Femur (tissue), 1 donor: ENCODE measurements around the gene GALNT14.

ENCODE experiments used
- DNase-seq: peaks from one replicate; pipeline ENCODE4 v3.0.0-alpha.2; 2017

The GALNT14 gene

DNA sequence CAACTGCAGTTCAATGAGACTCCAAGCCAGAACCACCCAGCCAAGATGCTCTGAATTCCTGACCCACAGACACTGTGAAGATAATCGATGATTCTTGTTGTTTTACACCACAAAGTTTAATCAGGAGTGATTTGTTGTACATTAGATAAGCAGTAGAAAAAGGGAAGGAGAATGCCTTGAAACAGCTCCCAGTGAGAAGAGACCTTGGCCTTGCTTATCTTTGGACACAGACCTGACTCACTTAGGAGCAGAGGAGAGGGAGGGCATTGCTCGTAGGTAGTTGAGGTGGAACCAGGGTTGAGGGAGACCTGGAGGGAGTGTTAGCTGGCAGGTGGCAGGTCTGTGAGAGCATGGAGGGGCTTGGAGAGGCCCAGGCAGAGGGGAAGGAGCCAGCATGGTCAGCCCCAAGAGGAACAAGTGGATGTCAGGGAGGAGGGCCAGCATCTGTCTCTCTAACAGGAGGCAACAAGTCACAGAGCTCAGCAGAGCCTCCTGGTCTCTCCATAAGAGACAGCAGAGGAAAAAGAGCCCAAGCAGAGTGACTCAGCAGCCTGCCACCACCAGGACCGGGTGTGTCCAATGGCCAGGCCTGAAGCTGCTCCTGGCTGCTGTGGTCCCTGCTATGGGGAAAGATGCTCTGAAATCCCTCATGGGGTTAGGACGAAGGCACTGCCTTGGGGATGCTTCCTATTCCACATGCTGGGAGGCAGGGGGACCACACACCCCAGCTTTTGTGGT lies 169.4 kb downstream of the GALNT14 start:
- no peak for DNase-seq

DNA sequence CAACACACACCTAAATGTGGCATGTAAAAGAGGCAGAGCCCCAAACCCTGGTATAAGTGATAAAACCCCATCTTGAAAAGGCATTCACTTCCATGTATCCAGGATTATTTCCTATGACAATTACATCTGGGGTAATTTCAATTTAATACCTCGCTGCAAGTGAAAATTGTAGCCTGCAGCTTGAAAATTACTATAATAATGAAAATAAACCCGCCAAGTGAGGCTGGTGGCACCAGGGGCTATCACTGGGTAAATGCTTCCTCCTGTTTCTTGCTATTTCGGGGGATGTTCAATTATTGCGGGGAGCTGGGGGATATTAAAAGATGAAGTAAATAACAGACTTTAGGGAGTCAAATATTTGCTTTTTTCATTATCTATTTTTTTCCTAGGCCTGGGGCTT lies 171.5 kb downstream of the GALNT14 start:
- no peak for DNase-seq

DNA sequence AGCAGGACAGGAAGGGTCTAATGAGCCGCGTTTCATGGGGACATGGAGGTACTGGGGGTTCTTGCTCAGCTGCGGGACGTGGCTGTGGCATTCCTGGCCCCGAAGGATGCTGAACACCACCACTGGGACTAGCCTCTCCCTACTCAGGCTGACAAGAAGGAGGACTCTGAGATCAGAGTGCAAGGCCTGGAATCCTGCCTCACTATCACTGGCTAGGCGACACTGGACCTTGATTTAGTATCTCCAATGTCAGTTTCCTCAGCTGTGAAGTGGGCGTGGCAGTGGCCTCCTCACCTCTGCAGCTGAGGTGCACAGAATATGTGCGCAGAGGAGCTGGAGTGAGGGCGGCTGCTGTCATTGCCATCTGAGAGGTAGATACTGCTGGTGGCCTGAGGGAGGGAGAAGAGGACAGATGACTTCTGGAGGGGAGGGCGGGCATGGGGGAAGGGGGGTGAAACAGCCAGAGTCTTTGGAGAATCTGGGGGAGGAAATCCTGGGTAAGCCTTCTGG lies 173.2 kb downstream of the GALNT14 start:
- DNase-seq, result no peak

DNA sequence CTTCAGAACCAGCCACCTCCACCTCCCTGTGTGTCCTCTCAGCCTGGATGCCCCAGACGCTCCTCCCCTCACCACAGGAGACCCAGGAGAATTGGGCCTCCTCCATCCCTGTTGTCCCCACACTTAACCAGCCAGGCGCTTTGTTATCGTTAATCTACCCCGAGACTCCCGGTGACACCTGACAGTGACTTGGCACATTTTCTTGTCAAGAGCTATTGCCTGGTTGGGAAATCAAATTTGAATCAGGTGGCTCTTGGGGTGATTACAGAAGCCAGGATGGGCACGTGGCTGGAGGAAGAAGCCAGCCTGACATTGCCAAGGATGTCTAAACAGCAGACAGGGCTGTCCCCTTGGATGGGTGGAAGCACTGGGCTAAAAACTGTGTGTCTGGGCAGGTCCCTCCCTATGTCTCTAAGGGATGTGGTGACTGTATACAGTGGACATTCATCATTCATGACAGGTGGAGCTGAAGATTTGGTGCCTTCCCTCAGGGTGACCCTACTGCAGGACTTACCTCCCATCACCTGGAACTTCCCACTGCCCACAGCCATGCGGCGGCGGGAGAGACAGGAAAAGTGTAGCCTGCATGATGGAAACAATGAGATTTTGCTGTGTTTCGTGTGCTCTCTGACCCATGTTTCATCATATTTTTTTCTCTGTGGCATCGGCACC lies 173.8 kb downstream of the GALNT14 start:
- no peak for DNase-seq

DNA sequence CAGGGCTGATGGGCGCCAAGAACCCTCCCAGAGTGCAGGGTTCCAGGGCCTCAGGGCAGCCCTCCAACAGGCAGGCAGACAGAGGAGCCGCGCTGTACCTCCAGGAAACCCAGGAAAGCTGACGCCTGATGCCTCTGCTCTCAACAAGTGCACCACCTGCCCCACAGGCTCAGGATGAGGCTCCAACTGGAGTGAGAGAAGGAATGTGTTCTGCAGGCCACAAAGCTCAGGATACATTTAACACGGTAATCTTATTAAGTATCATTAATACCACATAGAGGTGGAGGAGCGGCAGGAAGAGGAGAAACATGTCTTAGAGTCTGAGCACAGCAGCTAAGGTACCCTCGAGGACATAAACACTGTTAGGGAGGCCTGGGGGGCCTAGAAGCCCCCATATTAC lies 175.1 kb downstream of the GALNT14 start:
- DNase-seq, result peak; percentile 27

DNA sequence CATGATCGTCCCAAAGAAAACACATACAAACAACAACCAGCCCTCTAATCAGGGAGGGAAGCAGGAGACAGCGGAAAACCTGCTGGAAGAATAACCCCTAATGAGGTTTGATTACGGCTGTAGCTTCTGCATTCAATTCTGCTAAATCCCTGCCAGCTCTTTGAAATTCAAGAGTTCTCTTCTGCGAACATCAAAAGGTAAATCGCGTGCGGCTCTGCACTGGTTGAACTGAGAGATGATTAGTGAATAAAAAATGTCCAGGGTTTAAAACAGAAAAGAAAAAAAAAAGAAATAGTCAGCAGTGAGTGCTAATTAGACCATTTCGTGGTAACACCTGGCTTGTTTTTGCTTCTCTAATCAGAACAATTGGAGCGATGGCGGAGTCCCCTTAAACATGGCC lies 178.0 kb downstream of the GALNT14 start:
- DNase-seq, result no peak

DNA sequence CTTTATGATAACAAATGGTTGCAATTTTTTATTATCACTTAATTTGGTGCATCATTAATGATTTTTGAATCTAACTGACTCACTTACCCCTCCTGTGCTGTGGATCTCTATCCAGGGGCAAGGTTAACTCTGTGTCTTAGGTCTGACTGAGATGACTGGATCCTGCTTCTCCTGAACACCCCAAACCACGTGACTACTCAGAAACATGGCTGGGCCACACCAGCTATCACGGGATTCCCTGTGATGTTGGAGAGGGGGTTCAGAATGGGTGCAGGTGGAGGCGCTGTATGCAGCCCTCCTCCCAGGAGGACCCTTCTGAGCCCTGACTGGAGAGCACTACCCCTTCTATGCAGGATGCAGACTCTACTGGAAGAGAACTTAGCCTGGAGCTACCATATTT lies 178.6 kb downstream of the GALNT14 start:
- DNase-seq, result no peak

DNA sequence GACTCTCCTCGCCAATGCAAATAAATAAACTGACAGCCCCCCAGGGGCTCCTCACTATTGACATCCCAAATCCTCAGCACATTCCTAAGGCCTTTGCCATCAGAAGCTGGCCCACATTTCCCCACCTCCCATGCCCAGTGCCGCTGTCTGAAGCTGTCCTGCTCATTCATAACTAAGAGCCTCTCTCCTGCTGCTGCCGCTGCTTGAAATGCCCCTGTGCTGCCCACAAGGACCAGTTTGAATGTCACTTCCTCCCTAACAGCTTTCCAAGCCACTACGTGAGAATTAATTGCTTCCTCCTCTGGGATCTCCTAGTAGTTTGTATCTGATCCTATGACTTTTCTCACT lies 179.3 kb downstream of the GALNT14 start:
- DNase-seq, result no peak

DNA sequence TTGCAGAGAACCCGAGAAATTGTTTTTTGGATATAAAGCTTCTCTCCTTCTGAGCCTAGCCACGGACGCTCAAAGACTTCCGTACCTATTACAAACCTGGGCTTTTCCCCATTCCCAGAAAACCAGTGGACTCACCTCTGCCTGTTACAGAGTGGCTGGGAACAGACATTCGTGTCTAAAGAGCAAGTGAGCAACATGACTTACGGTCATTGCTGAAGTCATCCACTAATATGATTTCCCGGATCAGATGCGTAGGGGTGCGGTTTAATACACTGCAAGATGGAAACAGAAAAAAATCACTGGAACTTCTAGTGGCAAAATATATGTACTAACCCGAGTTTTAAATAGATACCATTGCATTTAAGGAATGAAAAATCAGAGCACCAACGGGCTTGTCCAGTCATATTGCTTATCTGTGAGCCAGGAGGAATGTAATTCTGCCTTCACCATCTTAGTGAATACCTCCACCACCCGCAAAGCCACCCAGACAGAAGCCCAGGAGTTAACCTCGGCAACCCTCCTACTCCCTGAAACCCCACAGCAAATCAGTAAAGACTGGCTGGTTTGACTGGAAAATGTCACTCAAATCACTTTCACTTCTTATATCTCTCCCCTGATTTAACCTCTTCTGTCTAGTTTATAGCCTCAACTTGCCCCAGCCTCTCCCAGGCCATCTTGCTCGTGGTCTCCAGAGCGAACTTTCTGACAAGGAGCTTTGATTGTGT lies 179.9 kb downstream of the GALNT14 start:
- DNase-seq, result no peak

DNA sequence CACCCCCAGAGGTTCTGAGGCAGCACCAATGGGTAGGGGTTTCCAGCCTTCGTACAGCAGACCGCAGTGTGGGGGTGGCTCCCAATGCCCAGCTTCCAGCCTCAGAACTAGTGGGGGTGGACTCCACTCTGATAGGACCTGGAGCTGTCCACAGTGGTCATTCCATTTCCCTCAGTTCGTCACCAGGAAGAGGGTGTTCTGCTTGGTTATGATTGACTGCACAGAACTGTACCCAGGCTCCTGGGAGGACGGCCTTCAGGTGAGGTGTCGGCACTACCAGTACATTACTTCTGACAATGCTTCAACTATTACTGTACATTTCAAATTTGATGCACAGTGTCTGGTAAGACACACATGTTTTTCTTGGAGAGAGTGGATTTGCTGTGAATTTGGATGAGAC lies 180.6 kb downstream of the GALNT14 start:
- DNase-seq, result no peak

DNA sequence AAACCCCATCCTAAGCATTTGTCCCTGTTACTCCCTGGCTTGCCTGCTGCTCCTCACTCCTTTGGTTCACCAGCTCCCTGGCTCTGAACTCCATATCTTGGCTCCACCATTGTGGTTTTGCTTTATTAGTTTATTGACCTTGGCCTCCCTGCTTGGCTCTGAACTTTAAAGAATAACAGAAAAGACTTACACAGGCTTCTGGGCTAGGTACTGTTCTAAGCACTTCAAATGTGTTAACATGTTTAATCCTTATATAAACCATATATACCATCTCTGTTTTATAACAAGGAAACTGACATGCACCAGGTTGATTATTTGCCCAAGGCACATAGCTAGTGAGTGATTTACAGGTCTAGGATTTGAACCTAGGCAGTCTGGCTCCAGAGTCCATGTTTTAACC lies 181.2 kb downstream of the GALNT14 start:
- DNase-seq, result peak; percentile 44

DNA sequence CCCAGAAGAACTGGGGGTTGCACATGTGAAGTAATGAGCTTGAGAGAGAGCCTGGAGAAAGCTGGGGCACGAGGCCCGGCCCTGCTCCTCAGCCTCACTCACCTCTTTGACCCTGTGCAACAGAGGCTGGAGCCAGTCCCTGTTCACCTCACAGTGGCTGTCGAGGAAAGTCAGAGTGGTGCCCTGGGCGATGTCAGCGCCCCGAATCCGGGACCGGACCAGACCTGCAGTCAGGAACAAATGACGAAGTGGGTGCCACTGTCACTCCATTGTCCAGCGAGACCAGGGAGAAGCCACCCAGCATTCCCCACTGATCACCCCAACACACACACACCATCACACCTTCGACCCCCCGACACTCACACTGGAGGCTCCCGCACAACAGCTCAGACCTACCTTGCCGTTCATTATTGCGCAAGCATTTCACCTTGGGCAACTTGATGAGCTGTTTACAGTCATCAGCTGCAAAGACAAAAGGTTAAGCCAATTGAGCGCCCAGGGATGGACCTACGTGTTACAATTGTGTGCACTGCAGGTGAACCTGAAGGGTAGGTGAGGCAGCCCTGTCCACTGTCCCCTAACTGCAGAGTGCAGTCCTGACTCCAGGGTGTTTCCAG lies 182.6 kb downstream of the GALNT14 start:
- no peak for DNase-seq

DNA sequence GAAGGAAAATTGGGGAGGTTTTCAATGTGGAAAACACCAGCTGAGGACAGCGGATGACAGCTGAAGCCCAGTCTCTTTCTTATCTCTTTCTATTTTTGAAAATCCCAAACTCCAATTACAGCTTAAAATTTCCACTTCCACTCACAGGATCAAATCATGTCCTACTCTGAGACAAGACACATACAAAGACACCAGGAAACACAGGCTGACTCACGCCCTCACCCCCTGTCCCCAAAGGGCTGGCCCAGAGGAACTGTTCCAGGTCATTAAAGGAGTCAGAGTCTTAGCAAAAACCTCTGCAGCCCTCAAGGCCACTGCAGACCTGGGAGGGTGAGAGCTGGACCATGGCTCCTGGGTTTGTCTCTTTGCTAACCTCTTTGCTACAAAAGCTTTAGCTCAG lies 187.9 kb downstream of the GALNT14 start:
- DNase-seq, result no peak

DNA sequence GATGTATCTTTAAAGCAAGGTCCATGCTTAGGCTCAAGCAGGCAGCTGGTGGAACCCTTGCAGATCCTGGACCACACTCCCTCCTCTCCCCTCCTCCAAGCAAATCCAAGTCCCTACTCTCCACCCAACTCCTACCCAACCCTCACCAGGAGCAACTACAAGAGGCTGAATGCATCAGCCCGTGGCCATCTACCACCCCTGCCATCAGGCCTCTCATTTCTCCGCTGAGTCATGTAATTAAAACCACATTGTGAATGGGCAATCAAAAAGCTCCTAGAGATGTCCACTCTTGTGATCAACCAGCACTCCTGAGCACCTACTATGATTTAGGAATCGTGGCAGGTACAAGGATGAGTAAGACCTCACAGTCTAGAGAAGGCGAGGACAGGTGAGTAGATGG lies 188.8 kb downstream of the GALNT14 start:
- DNase-seq, result no peak

DNA sequence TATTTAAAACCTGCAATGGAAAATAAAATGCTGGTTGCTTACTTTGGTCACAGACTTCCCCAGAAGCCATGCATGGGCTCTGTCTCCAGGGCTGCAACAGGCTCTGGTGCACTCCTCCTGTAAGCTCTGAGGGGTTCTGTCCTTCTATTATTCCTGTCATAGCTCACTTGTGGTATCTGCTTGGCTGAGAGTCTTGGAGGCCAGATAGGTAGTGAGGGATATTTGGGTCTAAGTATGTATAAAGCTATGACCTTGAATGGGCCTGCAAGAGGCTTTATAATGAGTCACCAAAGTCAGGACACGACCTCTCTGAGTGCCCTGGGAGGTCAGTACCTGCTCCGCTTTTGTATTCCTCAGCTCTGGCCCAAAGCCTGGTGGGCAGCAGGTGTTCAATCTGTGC lies 189.4 kb downstream of the GALNT14 start:
- no peak for DNase-seq

DNA sequence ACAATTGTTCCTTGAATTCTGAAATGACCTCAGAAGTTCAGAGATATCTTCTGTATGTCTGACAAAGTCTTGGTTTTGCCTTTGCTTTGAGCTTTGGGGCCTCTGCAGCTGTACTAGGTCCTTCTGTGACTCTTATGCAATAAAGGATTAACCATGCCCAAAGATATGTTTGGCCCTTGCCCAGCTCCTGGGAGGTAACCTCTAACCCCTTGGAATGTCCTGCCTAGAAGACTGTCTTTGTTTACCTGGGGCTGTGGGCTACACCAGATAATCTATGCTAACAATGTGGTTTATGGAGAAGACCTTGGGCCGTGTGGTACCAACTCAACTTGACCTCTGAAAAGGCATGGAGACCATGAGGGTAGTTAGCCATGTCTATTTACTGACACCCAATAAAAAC lies 190.1 kb downstream of the GALNT14 start:
- no peak for DNase-seq

DNA sequence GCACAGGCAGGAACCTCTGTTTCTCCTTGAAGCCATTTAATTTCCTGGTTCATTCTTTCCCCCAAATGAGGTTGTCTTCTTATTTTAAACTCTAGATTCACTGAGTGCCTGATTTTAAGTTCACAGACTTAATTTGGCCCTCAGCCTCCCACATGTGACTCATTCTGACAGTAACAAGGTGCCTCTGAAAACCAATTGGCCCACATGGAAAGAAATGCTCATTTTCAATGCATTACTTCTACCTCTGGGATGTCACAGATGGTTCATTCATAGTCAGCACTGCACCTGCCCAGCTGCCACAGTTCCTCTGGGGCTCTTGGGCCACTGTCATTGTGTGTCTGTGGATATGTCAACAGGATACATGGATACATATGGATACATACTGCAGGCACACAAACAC lies 190.6 kb downstream of the GALNT14 start:
- no peak for DNase-seq

DNA sequence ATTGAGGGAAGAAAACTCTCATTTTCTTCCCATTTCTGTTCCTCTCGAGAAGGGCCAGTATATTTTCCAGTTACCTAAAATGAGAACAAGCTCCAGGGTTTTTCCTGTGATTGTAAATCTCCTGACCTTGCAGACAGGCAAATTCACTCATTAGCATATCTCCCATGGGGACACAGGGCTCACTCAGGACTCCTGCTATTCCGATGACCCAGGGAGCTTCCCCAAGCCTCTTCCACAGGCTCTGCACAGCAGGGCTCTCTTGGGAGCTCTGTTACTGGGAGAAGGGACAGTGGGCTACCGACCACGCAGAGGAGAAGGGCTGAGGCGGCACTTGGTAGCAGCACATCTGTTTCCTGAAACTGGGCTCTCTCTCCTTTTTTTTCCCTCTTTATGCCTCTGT lies 195.8 kb downstream of the GALNT14 start:
- no peak for DNase-seq

DNA sequence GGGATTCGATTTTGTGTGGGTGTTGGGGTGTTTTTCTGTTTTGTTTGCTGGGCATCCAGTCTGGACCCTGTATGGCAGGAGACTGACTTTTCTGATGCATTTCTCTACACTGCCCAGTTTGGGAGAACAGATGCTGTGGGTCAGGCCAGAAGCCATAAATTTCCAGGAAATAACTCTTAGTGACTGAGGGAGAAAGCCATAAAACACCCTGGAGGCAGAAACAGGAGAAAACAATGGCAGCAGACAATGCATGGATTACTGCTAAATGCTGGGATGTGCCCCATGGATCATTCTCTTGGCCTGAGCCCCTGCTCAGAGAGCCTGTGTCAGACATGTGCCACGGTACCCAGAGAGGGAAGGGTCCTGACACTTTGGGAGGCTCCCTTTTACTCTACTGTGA lies 197.4 kb downstream of the GALNT14 start:
- no peak for DNase-seq

DNA sequence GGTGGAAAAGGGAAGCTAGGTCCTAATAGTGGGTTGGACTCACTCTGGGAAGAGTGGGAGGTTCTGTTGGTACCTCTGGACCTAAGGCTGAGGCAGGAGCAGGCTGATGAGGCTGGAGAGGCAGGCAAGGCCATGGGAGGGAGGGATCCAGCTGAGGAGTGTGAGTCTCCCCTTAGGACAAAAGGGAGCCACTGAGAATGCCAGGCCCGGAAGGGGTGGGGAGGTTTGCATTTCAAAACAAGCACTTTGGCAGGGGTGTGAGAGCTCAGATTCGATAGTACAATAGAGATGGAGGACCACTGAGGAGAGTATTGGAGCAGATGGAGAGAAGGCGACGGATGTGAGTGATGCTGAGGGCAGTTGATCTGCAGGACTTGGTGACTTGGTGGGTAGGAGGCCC lies 198.9 kb downstream of the GALNT14 start:
- no peak for DNase-seq

DNA sequence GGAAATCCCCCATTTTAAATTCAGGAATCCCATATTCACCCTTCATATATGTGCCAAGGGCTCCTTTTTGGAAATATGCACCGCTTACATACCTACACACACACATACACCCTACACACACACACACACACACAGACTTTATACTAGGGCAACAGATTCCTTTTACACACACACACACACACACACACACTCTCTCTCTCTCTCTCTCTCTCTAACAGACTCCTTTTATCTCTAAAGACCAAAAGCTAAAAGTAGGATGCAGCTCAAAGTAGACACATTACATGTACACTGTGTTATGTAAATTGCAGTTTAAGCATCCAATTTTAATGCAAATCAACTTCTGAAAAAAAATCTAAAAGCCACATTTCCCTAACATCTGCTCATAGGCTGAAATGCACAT lies 200.0 kb downstream of the GALNT14 start:
- no peak for DNase-seq

DNA sequence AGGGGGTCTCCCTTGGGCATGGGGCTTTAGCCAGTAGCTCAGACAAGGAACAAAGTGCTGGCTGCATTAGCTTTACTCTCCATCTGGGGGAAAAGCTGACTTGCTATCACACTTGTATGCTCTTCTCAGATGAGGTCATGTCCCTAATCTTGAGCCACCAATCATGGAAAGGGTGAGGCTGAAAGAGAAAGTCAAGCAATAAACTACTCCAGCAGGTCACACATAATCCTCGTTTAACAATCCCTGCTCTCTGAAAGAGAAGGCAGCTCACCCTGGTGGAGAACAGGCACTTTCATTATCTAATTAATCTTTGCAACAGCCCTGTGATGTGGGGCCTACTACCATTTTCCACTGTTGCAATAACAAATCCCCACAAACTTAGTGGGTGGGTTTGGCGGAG lies 201.3 kb downstream of the GALNT14 start:
- no peak for DNase-seq

DNA sequence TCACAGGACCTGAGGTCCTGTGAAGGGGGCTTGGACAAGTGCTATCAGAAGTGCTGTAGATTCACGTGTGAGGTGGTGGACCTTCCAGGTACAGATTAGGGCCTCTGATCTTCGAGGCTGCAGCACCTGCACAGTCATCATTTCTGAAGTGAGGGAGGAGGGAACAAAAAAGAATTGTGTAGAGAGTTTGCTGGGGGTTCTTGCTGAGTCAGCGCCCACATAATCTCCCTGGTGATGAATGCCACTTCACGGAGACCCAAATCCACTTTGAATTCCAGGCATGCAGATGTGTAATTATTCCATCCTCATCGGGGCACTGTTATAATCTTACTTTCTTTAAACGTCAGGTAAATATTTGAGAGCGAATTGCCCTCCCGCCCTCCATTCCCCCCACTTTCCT lies 202.4 kb downstream of the GALNT14 start:
- no peak for DNase-seq

DNA sequence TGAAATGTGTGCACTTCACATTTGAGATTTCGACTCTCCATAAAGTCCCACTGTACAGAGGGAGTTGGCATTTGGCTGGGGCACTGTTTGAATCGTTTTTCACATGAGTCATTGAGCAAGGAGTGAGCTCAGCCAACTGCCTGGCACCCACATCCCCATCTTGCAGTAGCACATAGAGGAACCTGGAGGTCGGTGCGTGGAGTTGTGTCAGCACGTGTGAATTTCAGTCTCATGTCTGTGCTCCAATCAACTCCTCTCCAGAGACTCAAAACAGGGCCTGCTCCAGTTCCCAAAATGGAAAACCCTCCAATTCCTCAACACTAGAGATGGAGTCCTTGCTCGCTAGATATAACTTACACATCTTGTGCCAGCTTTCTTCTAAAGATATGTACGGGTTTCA lies 204.2 kb downstream of the GALNT14 start:
- DNase-seq, result no peak
